ENCODE measurements around the gene HAL. TPM values are rescaled to one million over a fixed set of nuclear protein-coding genes. Genes with fewer than 3 reads are reported as not detected.

The HAL gene
- total RNA-seq, 1 experiment from 2014 or later, result 1.8 TPM

- no peak for DNase-seq (ENCODE audit: low read depth, low spot score)
- POLR2A ChIA-PET, result interaction anchor here (1.0 kb wide), 1 partner anchor 10 kb away, joined by 3 read pairs; no protein-coding TSS in a partner anchor
- no peaks in the 10 kb centered on the region for H3K79me2 ChIP-seq (ENCODE audit: insufficient read depth, low read length)
- H3K9me2 ChIP-seq (ENCODE audit: insufficient read depth), result no peaks in the 10 kb centered on the region
- no peak for TF ChIP-seq CEBPB (IDR thresholded peaks at IDR 0.05; ENCODE audit: low read depth)
- TF ChIP-seq ZBTB33 (IDR thresholded peaks at IDR 0.05; ENCODE audit: extremely low read depth, insufficient replicate concordance, low read length), result no peak
- no peak for TF ChIP-seq JUND (IDR thresholded peaks at IDR 0.05)
- no peak for TF ChIP-seq RAD21 (IDR thresholded peaks at IDR 0.05; ENCODE audit: low read depth)
- TF ChIP-seq EZH2 (IDR thresholded peaks at IDR 0.05), result no peak
- no peak for TF ChIP-seq ZNF274 (IDR thresholded peaks at IDR 0.05; ENCODE audit: low read depth, low read length)
- no peak for TF ChIP-seq EZH2phosphoT487 (IDR thresholded peaks at IDR 0.05; ENCODE audit: borderline replicate concordance)
- TF ChIP-seq, protein P1, sequence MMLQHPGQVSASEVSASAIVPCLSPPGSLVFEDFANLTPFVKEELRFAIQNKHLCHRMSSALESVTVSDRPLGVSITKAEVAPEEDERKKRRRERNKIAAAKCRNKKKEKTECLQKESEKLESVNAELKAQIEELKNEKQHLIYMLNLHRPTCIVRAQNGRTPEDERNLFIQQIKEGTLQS (IDR thresholded peaks at IDR 0.05), result no peak
- no peak for TF ChIP-seq SIN3A (IDR thresholded peaks at IDR 0.05; ENCODE audit: low read depth)
- no peak for TF ChIP-seq YY1 (IDR thresholded peaks at IDR 0.05; ENCODE audit: extremely low read depth, insufficient replicate concordance, low read depth, low read length)
- no peak for TF ChIP-seq FOSL1 (IDR thresholded peaks at IDR 0.05; ENCODE audit: low read depth)
- TF ChIP-seq ELF1 (IDR thresholded peaks at IDR 0.05; ENCODE audit: borderline replicate concordance, low read depth), result no peak
- TF ChIP-seq POLR2A (IDR thresholded peaks at IDR 0.05; ENCODE audit: borderline replicate concordance, extremely low read depth, insufficient read depth, insufficient read length), result no peak
- TF ChIP-seq CBX3 (IDR thresholded peaks at IDR 0.05; ENCODE audit: low read depth), result no peak
- TF ChIP-seq SP1 (IDR thresholded peaks at IDR 0.05; ENCODE audit: low read depth), result no peak
- TF ChIP-seq TCF7L2 (IDR thresholded peaks at IDR 0.05; ENCODE audit: borderline replicate concordance, extremely low read depth, insufficient read depth, insufficient read length), result no peak
- TF ChIP-seq EGR1 (IDR thresholded peaks at IDR 0.05; ENCODE audit: low read depth), result no peak
- TF ChIP-seq ZFX (IDR thresholded peaks at IDR 0.05), result no peak
- TF ChIP-seq, protein P2, sequence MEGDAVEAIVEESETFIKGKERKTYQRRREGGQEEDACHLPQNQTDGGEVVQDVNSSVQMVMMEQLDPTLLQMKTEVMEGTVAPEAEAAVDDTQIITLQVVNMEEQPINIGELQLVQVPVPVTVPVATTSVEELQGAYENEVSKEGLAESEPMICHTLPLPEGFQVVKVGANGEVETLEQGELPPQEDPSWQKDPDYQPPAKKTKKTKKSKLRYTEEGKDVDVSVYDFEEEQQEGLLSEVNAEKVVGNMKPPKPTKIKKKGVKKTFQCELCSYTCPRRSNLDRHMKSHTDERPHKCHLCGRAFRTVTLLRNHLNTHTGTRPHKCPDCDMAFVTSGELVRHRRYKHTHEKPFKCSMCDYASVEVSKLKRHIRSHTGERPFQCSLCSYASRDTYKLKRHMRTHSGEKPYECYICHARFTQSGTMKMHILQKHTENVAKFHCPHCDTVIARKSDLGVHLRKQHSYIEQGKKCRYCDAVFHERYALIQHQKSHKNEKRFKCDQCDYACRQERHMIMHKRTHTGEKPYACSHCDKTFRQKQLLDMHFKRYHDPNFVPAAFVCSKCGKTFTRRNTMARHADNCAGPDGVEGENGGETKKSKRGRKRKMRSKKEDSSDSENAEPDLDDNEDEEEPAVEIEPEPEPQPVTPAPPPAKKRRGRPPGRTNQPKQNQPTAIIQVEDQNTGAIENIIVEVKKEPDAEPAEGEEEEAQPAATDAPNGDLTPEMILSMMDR (IDR thresholded peaks at IDR 0.05 in 2 of 3, conservative IDR thresholded peaks at IDR 0.05 in 1 of 3; ENCODE audit: borderline replicate concordance in 1 of 3, insufficient read depth in 1 of 3, low read depth in 2 of 3, low read length in 2 of 3), result no peak
- TF ChIP-seq, protein P3, sequence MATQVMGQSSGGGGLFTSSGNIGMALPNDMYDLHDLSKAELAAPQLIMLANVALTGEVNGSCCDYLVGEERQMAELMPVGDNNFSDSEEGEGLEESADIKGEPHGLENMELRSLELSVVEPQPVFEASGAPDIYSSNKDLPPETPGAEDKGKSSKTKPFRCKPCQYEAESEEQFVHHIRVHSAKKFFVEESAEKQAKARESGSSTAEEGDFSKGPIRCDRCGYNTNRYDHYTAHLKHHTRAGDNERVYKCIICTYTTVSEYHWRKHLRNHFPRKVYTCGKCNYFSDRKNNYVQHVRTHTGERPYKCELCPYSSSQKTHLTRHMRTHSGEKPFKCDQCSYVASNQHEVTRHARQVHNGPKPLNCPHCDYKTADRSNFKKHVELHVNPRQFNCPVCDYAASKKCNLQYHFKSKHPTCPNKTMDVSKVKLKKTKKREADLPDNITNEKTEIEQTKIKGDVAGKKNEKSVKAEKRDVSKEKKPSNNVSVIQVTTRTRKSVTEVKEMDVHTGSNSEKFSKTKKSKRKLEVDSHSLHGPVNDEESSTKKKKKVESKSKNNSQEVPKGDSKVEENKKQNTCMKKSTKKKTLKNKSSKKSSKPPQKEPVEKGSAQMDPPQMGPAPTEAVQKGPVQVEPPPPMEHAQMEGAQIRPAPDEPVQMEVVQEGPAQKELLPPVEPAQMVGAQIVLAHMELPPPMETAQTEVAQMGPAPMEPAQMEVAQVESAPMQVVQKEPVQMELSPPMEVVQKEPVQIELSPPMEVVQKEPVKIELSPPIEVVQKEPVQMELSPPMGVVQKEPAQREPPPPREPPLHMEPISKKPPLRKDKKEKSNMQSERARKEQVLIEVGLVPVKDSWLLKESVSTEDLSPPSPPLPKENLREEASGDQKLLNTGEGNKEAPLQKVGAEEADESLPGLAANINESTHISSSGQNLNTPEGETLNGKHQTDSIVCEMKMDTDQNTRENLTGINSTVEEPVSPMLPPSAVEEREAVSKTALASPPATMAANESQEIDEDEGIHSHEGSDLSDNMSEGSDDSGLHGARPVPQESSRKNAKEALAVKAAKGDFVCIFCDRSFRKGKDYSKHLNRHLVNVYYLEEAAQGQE (IDR thresholded peaks at IDR 0.05; ENCODE audit: low read depth), result no peak
- BruUV-seq (replicated peaks), result no TSS peak
- RAD21 ChIA-PET (ENCODE audit: low non-redundant PET in 1 of 2, low total read pairs in 2 of 2, uncharacterized antibody in 2 of 2, unreplicated experiment in 2 of 2), result no interaction called here
- no peaks in the 10 kb centered on the region for H3K27me3 ChIP-seq (ENCODE audit: insufficient read depth, low read length)
- ATAC-seq, result no peak
- no peak overlapping the region for H3K4me2 ChIP-seq (ENCODE audit: low read length)
- CTCF ChIA-PET, result interaction anchor here (1.0 kb wide), 1 partner anchor 502 kb away, joined by 4 read pairs; no protein-coding TSS in a partner anchor
- no peak overlapping the region for H3K27ac ChIP-seq (ENCODE audit: low read depth, low read length)
- H3K4me3 ChIP-seq (replicated peaks in 1 of 2; ENCODE audit: low read depth in 1 of 2, low read length in 2 of 2), result no peak overlapping the region
- H3K4me1 ChIP-seq (ENCODE audit: control insufficient read depth in 1 of 2, insufficient read depth in 2 of 2, low read length in 2 of 2), result no peaks in the 10 kb centered on the region
- H3K9me3 ChIP-seq (ENCODE audit: control insufficient read depth in 1 of 2, insufficient read depth in 1 of 2, low read depth in 1 of 2, low read length in 2 of 2), result no peaks in the 10 kb centered on the region
- H2AFZ ChIP-seq (ENCODE audit: low read depth, low read length, poor library complexity, severe bottlenecking), result no peak overlapping the region
- intact Hi-C loops (cut with micrococcal nuclease), result loop anchor here (5.0 kb wide), 1 partner anchor 502 kb away; no protein-coding TSS in a partner anchor
- H3K36me3 ChIP-seq (ENCODE audit: control insufficient read depth in 1 of 2, insufficient read depth in 2 of 2, low read length in 2 of 2), result peaks cover 28 to 54% of the 10 kb centered on the region in 2 experiments; a peak in 3 of 4 replicates
- H3K9ac ChIP-seq (ENCODE audit: low read length), result no peak overlapping the region
- H4K20me1 ChIP-seq (ENCODE audit: insufficient read depth), result no peaks in the 10 kb centered on the region
Measured at GRCh38 chr12:96014943-96015599, 18.9 kb upstream of the HAL start.
